Measurements from ENCODE around the gene CMSS1.

The CMSS1 gene

GRCh38 chr3:99900248-99900647 is 82.6 kb downstream of the CMSS1 start:
- no peaks in the 10 kb centered on the region for H3K36me3 ChIP-seq (ENCODE audit: control insufficient read depth, insufficient read depth, low read length)
- H3K4me3 ChIP-seq (ENCODE audit: low read length), result no peak overlapping the region
- peaks cover 9% of the 10 kb centered on the region for H3K4me1 ChIP-seq (ENCODE audit: control insufficient read depth, insufficient read depth, low read length)
- H3K27me3 ChIP-seq (ENCODE audit: control insufficient read depth, insufficient read depth, low read length), result no peaks in the 10 kb centered on the region
- H3K9ac ChIP-seq (ENCODE audit: low read length), result no peak overlapping the region
- no peaks in the 10 kb centered on the region for H3K9me3 ChIP-seq (ENCODE audit: control insufficient read depth, low read length)

DNA sequence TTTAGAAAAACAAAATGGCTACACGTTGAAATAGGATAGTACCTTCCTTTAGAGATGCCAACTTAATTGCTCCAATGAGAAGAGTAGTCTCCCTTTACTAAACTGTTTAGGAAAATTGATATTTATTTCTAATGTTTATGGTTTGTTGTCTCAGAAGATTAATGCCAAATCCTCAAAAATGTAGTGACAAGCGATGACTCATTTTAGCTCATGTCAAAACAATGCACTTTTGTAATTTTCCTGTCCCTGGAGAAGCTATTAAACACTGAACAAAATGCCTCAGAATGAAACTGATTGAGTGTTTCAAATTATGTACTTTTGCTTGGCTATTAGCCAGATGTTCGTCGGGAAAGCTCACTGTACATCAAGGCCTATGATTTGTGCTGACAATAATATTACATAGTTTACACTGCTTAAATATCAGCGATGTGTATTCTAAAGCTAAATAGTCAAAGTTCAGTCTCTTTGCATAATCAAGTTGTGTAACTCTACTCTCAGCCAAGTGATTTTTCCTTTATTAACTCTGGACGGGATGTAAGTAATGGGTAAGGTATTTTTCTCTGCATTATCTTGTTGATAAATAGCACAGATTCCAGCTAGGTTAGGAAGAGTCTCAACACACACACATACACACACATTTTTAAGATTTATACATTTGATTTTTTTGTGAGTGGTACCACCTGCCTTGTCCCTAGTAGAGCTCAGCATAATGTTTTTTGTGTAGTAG is 83.7 kb downstream of the CMSS1 start:
- Histone ChIP-seq H3K9ac (ENCODE audit: low read length) (no peak overlapping the region), H3K4me3 (ENCODE audit: low read length) (no peak overlapping the region), H3K36me3 (ENCODE audit: control insufficient read depth, insufficient read depth, low read length) (no peaks in the 10 kb centered on the region), H3K4me1 (ENCODE audit: control insufficient read depth, insufficient read depth, low read length) (peaks cover 9% of the 10 kb centered on the region), H3K27me3 (ENCODE audit: control insufficient read depth, insufficient read depth, low read length) (no peaks in the 10 kb centered on the region), H3K9me3 (ENCODE audit: control insufficient read depth, low read length) (no peaks in the 10 kb centered on the region)

- Histone ChIP-seq H3K4me1 (ENCODE audit: control insufficient read depth, insufficient read depth, low read length) (peaks cover 9% of the 10 kb centered on the region), H3K27me3 (ENCODE audit: control insufficient read depth, insufficient read depth, low read length) (no peaks in the 10 kb centered on the region), H3K4me3 (ENCODE audit: low read length) (no peak overlapping the region), H3K9ac (ENCODE audit: low read length) (no peak overlapping the region), H3K36me3 (ENCODE audit: control insufficient read depth, insufficient read depth, low read length) (no peaks in the 10 kb centered on the region), H3K9me3 (ENCODE audit: control insufficient read depth, low read length) (no peaks in the 10 kb centered on the region)
Observed at GRCh38 chr3:99902091-99902490, 84.4 kb downstream of the CMSS1 start.

- no peaks in the 10 kb centered on the region for H3K9me3 ChIP-seq (ENCODE audit: control insufficient read depth, low read length)
- H3K9ac ChIP-seq (ENCODE audit: low read length), result no peak overlapping the region
- no peaks in the 10 kb centered on the region for H3K27me3 ChIP-seq (ENCODE audit: control insufficient read depth, insufficient read depth, low read length)
- no peak overlapping the region for H3K4me3 ChIP-seq (ENCODE audit: low read length)
- H3K4me1 ChIP-seq (ENCODE audit: control insufficient read depth, insufficient read depth, low read length), result peaks cover 10% of the 10 kb centered on the region
- no peaks in the 10 kb centered on the region for H3K36me3 ChIP-seq (ENCODE audit: control insufficient read depth, insufficient read depth, low read length)
Observed at GRCh38 chr3:99903869-99904268, 86.2 kb downstream of the CMSS1 start.

GRCh38 chr3:99907959-99908544 is 90.4 kb downstream of the CMSS1 start:
- Histone ChIP-seq H3K36me3 (ENCODE audit: control insufficient read depth, insufficient read depth, low read length) (no peaks in the 10 kb centered on the region), H3K4me1 (ENCODE audit: control insufficient read depth, insufficient read depth, low read length) (peaks cover 23% of the 10 kb centered on the region), H3K9me3 (ENCODE audit: control insufficient read depth, low read length) (no peaks in the 10 kb centered on the region), H3K4me3 (ENCODE audit: low read length) (no peak overlapping the region), H3K27me3 (ENCODE audit: control insufficient read depth, insufficient read depth, low read length) (no peaks in the 10 kb centered on the region), H3K9ac (ENCODE audit: low read length) (no peak overlapping the region)

- Histone ChIP-seq H3K27me3 (ENCODE audit: control insufficient read depth, insufficient read depth, low read length) (no peaks in the 10 kb centered on the region), H3K4me1 (ENCODE audit: control insufficient read depth, insufficient read depth, low read length) (peaks cover 23% of the 10 kb centered on the region), H3K9me3 (ENCODE audit: control insufficient read depth, low read length) (no peaks in the 10 kb centered on the region), H3K9ac (ENCODE audit: low read length) (no peak overlapping the region), H3K4me3 (ENCODE audit: low read length) (no peak overlapping the region), H3K36me3 (ENCODE audit: control insufficient read depth, insufficient read depth, low read length) (no peaks in the 10 kb centered on the region)
Observed at GRCh38 chr3:99909714-99910495, 92.2 kb downstream of the CMSS1 start.

- H3K36me3 ChIP-seq (ENCODE audit: control insufficient read depth, insufficient read depth, low read length), result no peaks in the 10 kb centered on the region
- no peak overlapping the region for H3K9ac ChIP-seq (ENCODE audit: low read length)
- no peaks in the 10 kb centered on the region for H3K27me3 ChIP-seq (ENCODE audit: control insufficient read depth, insufficient read depth, low read length)
- no peak overlapping the region for H3K4me3 ChIP-seq (ENCODE audit: low read length)
- H3K4me1 ChIP-seq (ENCODE audit: control insufficient read depth, insufficient read depth, low read length), result peaks cover 23% of the 10 kb centered on the region
- H3K9me3 ChIP-seq (ENCODE audit: control insufficient read depth, low read length), result no peaks in the 10 kb centered on the region
Observed at GRCh38 chr3:99910752-99911290, 93.2 kb downstream of the CMSS1 start.

DNA sequence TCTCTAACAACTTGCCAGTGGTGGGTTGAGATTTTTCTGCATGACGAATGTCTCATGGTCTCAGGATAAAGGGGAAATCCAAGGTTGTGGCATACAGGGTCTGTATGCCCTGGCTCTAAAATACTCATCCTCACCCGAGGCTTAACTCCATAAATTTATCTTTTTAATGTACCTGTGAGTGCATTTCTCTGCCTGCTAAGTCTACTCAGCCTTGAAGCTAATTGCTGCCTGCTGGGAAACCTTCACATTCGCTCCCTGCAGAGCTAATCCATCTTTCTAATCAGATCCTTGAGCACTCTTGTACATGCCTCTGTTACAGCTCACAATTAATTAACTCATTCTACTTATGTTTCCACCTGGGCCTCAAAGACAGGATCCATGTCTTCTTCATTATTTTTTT is 93.8 kb downstream of the CMSS1 start:
- H3K4me1 ChIP-seq (ENCODE audit: control insufficient read depth, insufficient read depth, low read length), result peaks cover 23% of the 10 kb centered on the region
- no peaks in the 10 kb centered on the region for H3K9me3 ChIP-seq (ENCODE audit: control insufficient read depth, low read length)
- H3K9ac ChIP-seq (ENCODE audit: low read length), result no peak overlapping the region
- no peaks in the 10 kb centered on the region for H3K27me3 ChIP-seq (ENCODE audit: control insufficient read depth, insufficient read depth, low read length)
- H3K36me3 ChIP-seq (ENCODE audit: control insufficient read depth, insufficient read depth, low read length), result no peaks in the 10 kb centered on the region
- H3K4me3 ChIP-seq (ENCODE audit: low read length), result no peak overlapping the region

GRCh38 chr3:99915906-99916432 is 98.3 kb downstream of the CMSS1 start:
- Histone ChIP-seq H3K4me1 (ENCODE audit: control insufficient read depth, insufficient read depth, low read length) (peaks cover 19% of the 10 kb centered on the region), H3K4me3 (ENCODE audit: low read length) (no peak overlapping the region), H3K36me3 (ENCODE audit: control insufficient read depth, insufficient read depth, low read length) (no peaks in the 10 kb centered on the region), H3K27me3 (ENCODE audit: control insufficient read depth, insufficient read depth, low read length) (no peaks in the 10 kb centered on the region), H3K9me3 (ENCODE audit: control insufficient read depth, low read length) (no peaks in the 10 kb centered on the region), H3K9ac (ENCODE audit: low read length) (no peak overlapping the region)

DNA sequence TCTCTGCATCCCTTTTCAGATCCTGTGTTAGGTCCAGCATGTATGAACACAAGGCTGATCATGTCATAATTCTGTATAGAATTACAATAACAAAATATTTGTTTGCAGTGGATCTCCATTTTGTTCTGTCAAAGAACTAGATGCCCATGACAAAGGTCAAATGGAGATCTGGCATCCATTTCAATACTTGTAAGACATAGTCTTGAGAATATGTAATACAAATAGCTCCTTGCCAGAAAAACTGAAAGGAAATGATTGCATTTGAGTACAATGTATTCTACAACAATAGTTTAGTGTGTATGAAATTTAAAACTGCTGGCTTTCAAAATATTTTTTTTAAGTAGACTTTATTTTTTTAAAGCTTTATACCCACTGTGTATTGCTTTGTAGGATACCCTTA is 101.1 kb downstream of the CMSS1 start:
- H3K4me3 ChIP-seq (ENCODE audit: low read length), result no peak overlapping the region
- H3K9ac ChIP-seq (ENCODE audit: low read length), result no peak overlapping the region
- H3K36me3 ChIP-seq (ENCODE audit: control insufficient read depth, insufficient read depth, low read length), result no peaks in the 10 kb centered on the region
- peaks cover 29% of the 10 kb centered on the region for H3K4me1 ChIP-seq (ENCODE audit: control insufficient read depth, insufficient read depth, low read length)
- H3K9me3 ChIP-seq (ENCODE audit: control insufficient read depth, low read length), result no peaks in the 10 kb centered on the region
- no peaks in the 10 kb centered on the region for H3K27me3 ChIP-seq (ENCODE audit: control insufficient read depth, insufficient read depth, low read length)

DNA sequence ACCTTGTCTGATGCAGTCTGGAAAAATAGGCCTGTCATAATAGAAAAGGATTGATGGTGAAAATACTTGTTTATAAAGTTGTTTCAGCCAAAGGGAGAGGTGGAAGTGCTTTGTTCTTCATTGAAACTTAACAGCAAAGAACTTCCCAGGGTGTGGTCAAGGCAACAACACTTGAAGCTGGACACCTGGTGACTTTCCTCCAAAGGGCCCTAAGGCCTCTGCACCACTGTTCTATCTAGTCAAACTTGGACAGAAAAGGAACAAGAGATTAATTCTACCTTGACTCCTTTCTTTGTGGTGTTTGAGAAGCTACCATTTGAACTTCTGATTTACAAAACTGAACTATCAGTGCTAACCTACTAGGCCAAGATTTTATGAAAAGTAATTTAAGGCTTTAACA is 102.0 kb downstream of the CMSS1 start:
- no peaks in the 10 kb centered on the region for H3K9me3 ChIP-seq (ENCODE audit: control insufficient read depth, low read length)
- no peak overlapping the region for H3K4me3 ChIP-seq (ENCODE audit: low read length)
- no peaks in the 10 kb centered on the region for H3K27me3 ChIP-seq (ENCODE audit: control insufficient read depth, insufficient read depth, low read length)
- no peaks in the 10 kb centered on the region for H3K36me3 ChIP-seq (ENCODE audit: control insufficient read depth, insufficient read depth, low read length)
- peaks cover 35% of the 10 kb centered on the region for H3K4me1 ChIP-seq (ENCODE audit: control insufficient read depth, insufficient read depth, low read length)
- H3K9ac ChIP-seq (ENCODE audit: low read length), result no peak overlapping the region
